Mucosa of rectum (tissue), 2 donors: ENCODE measurements around the gene ZDHHC24.

Experiments
- H3K27ac ChIP-seq, 2 donors: one replicate each; pipeline ENCODE4 v1.7.0; 2013; ENCODE audit warnings: inconsistent platforms in 2 of 2, low read depth in 2 of 2, low read length in 2 of 2
- H3K27me3 ChIP-seq, 2 donors: one replicate each; pipeline ENCODE4 v1.7.0; 2013; ENCODE audit warnings: low read length in 2 of 2; ENCODE audit not compliant: control insufficient read depth in 2 of 2, insufficient read depth in 2 of 2
- H3K36me3 ChIP-seq, 2 donors: one replicate each; pipeline ENCODE4 v1.7.0; 2013; ENCODE audit warnings: low read length in 2 of 2; ENCODE audit not compliant: control insufficient read depth in 2 of 2, insufficient read depth in 2 of 2
- H3K4me1 ChIP-seq, 2 donors: one replicate each; pipeline ENCODE4 v1.7.0; 2013; ENCODE audit warnings: low read length in 2 of 2, mild to moderate bottlenecking in 1 of 2; ENCODE audit not compliant: control insufficient read depth in 2 of 2, insufficient read depth in 2 of 2
- H3K4me3 ChIP-seq, 2 donors: one replicate each; pipeline ENCODE4 v1.7.0; 2013; ENCODE audit warnings: low read length in 2 of 2
- H3K9ac ChIP-seq, 2 donors: one replicate each; pipeline ENCODE4 v1.7.0; 2013; ENCODE audit warnings: low read length in 2 of 2, low read depth in 1 of 2, mild to moderate bottlenecking in 1 of 2
- H3K9me3 ChIP-seq, 2 donors: one replicate each; pipeline ENCODE4 v1.7.0; 2013; ENCODE audit warnings: low read length in 2 of 2; ENCODE audit not compliant: control insufficient read depth in 2 of 2
- donor health status: healthy.
- donor health status: Normal muscosa, but diverticular disease.

Gene ZDHHC24

GRCh38 chr11:66559142-66559865, 13.5 kb upstream of the ZDHHC24 start:
- Histone ChIP-seq H3K27me3 (peaks cover 2 to 5% of the 10 kb centered on the region in 2 donors), H3K9ac (no peak overlapping the region), H3K9me3 (no peaks in the 10 kb centered on the region), H3K36me3 (no peaks in the 10 kb centered on the region), H3K4me3 (no peak overlapping the region), H3K27ac (no peak overlapping the region), H3K4me1 (peaks cover 0 to 2% of the 10 kb centered on the region in 2 donors)

- Histone ChIP-seq H3K4me1 (peaks cover 0 to 2% of the 10 kb centered on the region in 2 donors), H3K9me3 (no peaks in the 10 kb centered on the region), H3K36me3 (no peaks in the 10 kb centered on the region), H3K27me3 (peaks cover 2 to 5% of the 10 kb centered on the region in 2 donors), H3K27ac (no peak overlapping the region), H3K4me3 (no peak overlapping the region), H3K9ac (no peak overlapping the region)
These were observed 12.0 kb upstream of the ZDHHC24 start for GRCh38 chr11:66557733-66558326.

- peaks cover 2 to 5% of the 10 kb centered on the region in 2 donors for H3K27me3 ChIP-seq
- H3K9me3 ChIP-seq, result no peaks in the 10 kb centered on the region
- peaks cover 0 to 2% of the 10 kb centered on the region in 2 donors for H3K4me1 ChIP-seq
- no peak overlapping the region for H3K9ac ChIP-seq
- H3K4me3 ChIP-seq, result no peak overlapping the region
- H3K36me3 ChIP-seq, result no peaks in the 10 kb centered on the region
- no peak overlapping the region for H3K27ac ChIP-seq
These were observed 10.2 kb upstream of the ZDHHC24 start for GRCh38 chr11:66556086-66556485.

GRCh38 chr11:66555416-66555815, 9.6 kb upstream of the ZDHHC24 start:
- Histone ChIP-seq H3K4me1 (peaks cover 0 to 2% of the 10 kb centered on the region in 2 donors), H3K9ac (no peak overlapping the region), H3K4me3 (no peak overlapping the region), H3K27ac (no peak overlapping the region), H3K36me3 (no peaks in the 10 kb centered on the region), H3K27me3 (peaks cover 2 to 5% of the 10 kb centered on the region in 2 donors), H3K9me3 (no peaks in the 10 kb centered on the region)

- no peaks in the 10 kb centered on the region for H3K36me3 ChIP-seq
- no peak overlapping the region for H3K27ac ChIP-seq
- peaks cover 2 to 5% of the 10 kb centered on the region in 2 donors for H3K27me3 ChIP-seq
- no peak overlapping the region for H3K9ac ChIP-seq
- H3K4me3 ChIP-seq, result no peak overlapping the region
- peaks cover 0 to 2% of the 10 kb centered on the region in 2 donors for H3K4me1 ChIP-seq
- H3K9me3 ChIP-seq, result no peaks in the 10 kb centered on the region
These were observed 8.8 kb upstream of the ZDHHC24 start for GRCh38 chr11:66554602-66555001.

- no peaks in the 10 kb centered on the region for H3K9me3 ChIP-seq
- no peak overlapping the region for H3K27ac ChIP-seq
- peaks cover 0 to 4% of the 10 kb centered on the region in 2 donors for H3K4me1 ChIP-seq
- H3K36me3 ChIP-seq, result no peaks in the 10 kb centered on the region
- H3K27me3 ChIP-seq, result no peaks in the 10 kb centered on the region
- H3K9ac ChIP-seq, result no peak overlapping the region
- no peak overlapping the region for H3K4me3 ChIP-seq
These were observed 5.0 kb upstream of the ZDHHC24 start for GRCh38 chr11:66550887-66551286.

- H3K4me3 ChIP-seq, result no peak overlapping the region
- H3K27ac ChIP-seq, result no peak overlapping the region
- H3K36me3 ChIP-seq, result no peaks in the 10 kb centered on the region
- H3K9me3 ChIP-seq, result no peaks in the 10 kb centered on the region
- no peaks in the 10 kb centered on the region for H3K27me3 ChIP-seq
- H3K9ac ChIP-seq, result no peak overlapping the region
- H3K4me1 ChIP-seq, result peaks cover 4 to 5% of the 10 kb centered on the region in 2 donors
These were observed 3.8 kb upstream of the ZDHHC24 start for GRCh38 chr11:66549696-66550095.

GRCh38 chr11:66548774-66549630, 3.2 kb upstream of the ZDHHC24 start:
- peaks cover 5 to 8% of the 10 kb centered on the region in 2 donors for H3K4me1 ChIP-seq
- H3K9ac ChIP-seq, result no peak overlapping the region
- H3K9me3 ChIP-seq, result no peaks in the 10 kb centered on the region
- H3K27me3 ChIP-seq, result no peaks in the 10 kb centered on the region
- H3K27ac ChIP-seq, result no peak overlapping the region
- no peaks in the 10 kb centered on the region for H3K36me3 ChIP-seq
- no peak overlapping the region for H3K4me3 ChIP-seq

- Histone ChIP-seq H3K4me1 (peaks cover 5 to 9% of the 10 kb centered on the region in 2 donors), H3K27ac (no peak overlapping the region)
These were observed 2.2 kb upstream of the ZDHHC24 start for GRCh38 chr11:66548041-66548440.

GRCh38 chr11:66547662-66548009, 1.8 kb upstream of the ZDHHC24 start:
- Histone ChIP-seq H3K4me1 (peaks cover 5 to 9% of the 10 kb centered on the region in 2 donors), H3K9ac (no peak overlapping the region), H3K27me3 (no peaks in the 10 kb centered on the region), H3K4me3 (no peak overlapping the region), H3K36me3 (peaks cover 0 to 2% of the 10 kb centered on the region in 2 donors), H3K27ac (no peak overlapping the region), H3K9me3 (no peaks in the 10 kb centered on the region)

More at GRCh38 chr11:66548041-66548440, 2.2 kb upstream of the ZDHHC24 start:
- no peak overlapping the region for H3K4me3 ChIP-seq
- peaks cover 0 to under 1% of the 10 kb centered on the region in 2 donors for H3K36me3 ChIP-seq
- H3K27me3 ChIP-seq, result no peaks in the 10 kb centered on the region
- H3K9me3 ChIP-seq, result no peaks in the 10 kb centered on the region
- no peak overlapping the region for H3K9ac ChIP-seq
